Lower leg skin (tissue), 3 donors: ENCODE results near the gene LRFN2.

Experiments
- CTCF ChIP-seq, 3 donors: fragments of 450-650 bp; IDR thresholded peaks; one replicate each; pipeline ENCODE4 v1.5.1; 2016; ENCODE audit warnings: antibody characterized with exemption in 3 of 3, mild to moderate bottlenecking in 3 of 3, moderate library complexity in 2 of 3
- POLR2A ChIP-seq, 2 donors: fragments of 450-650 bp; IDR thresholded peaks; one replicate each; pipeline ENCODE4 v1.6.1; 2016 to 2017; ENCODE audit warnings: antibody characterized with exemption in 2 of 2, mild to moderate bottlenecking in 1 of 2, moderate library complexity in 1 of 2

- TF ChIP-seq CTCF (IDR thresholded peaks at IDR 0.05): no peak
- TF ChIP-seq POLR2A (IDR thresholded peaks at IDR 0.05): no peak
Measured at GRCh38 chr6:40358473-40359460, 228.4 kb downstream of the LRFN2 start.
